Testis (tissue), 2 donors: ENCODE data around the gene IMP4.

Experiments
- POLR2A ChIP-seq: fragments of 450-650 bp; IDR thresholded peaks from one replicate; pipeline ENCODE4 v1.6.1; 2017; ENCODE audit warnings: antibody characterized with exemption, mild to moderate bottlenecking, moderate library complexity
- TF ChIP-seq, protein P1 (sequence below), 3 experiments: fragments of 450-650 bp in 2 of 3; fragments of 200-600 bp in 1 of 3; sonication (generic) in 1 of 3; IDR thresholded peaks; one replicate each; pipeline ENCODE4 v1.5.1; 2016 to 2019; ENCODE audit warnings: antibody characterized with exemption in 3 of 3, mild to moderate bottlenecking in 2 of 3, moderate library complexity in 1 of 3

DNA sequence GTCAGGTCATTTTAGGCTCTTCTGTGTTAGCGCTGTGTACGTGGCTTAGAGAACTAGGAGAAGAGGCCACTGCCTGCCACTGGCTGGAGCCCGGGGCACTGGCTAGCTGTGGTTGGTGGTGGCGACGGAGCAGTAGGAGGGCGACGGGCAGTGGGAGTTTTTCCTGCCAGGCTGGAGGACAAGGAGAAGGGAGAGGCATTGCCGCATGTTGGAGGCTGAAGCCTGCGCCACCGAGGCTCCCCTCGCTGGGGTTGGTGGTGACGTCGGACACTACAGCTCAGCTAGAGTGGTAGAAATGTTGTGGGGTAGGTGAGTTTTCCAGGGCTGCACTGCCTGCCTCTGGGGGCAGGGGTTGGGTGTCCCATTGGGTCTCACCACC, 41.7 kb upstream of the IMP4 start:
- TF ChIP-seq, protein P1, sequence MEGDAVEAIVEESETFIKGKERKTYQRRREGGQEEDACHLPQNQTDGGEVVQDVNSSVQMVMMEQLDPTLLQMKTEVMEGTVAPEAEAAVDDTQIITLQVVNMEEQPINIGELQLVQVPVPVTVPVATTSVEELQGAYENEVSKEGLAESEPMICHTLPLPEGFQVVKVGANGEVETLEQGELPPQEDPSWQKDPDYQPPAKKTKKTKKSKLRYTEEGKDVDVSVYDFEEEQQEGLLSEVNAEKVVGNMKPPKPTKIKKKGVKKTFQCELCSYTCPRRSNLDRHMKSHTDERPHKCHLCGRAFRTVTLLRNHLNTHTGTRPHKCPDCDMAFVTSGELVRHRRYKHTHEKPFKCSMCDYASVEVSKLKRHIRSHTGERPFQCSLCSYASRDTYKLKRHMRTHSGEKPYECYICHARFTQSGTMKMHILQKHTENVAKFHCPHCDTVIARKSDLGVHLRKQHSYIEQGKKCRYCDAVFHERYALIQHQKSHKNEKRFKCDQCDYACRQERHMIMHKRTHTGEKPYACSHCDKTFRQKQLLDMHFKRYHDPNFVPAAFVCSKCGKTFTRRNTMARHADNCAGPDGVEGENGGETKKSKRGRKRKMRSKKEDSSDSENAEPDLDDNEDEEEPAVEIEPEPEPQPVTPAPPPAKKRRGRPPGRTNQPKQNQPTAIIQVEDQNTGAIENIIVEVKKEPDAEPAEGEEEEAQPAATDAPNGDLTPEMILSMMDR (IDR thresholded peaks at IDR 0.05): no peak
- TF ChIP-seq POLR2A: no peak
